ENCODE data around the gene DPEP2NB.
"Not testable (repeated sequence)": the region's sequence is repeated elsewhere in the genome, so short reads cannot be mapped to it uniquely, and the experiment has no call there.

- TF ChIP-seq CTCF (conservative IDR thresholded peaks at IDR 0.05; ENCODE audit: low read length); EZH2phosphoT487 (IDR thresholded peaks at IDR 0.05; ENCODE audit: borderline replicate concordance): not testable (repeated sequence)
These were observed 17.4 kb downstream of the DPEP2NB start for GRCh38 chr16:67998231-67998778.

Data from Loucy (cell line).